COLO668 (cell line): ENCODE results near the gene DIS3L2.
"Not testable (repeated sequence)": the region's sequence is repeated elsewhere in the genome, so short reads cannot be mapped to it uniquely, and the experiment has no call there.

ENCODE experiments used
- DNase-seq: peaks from one replicate; lab custom pipeline; 2025; ENCODE audit not compliant: unreplicated experiment; lab: John Stamatoyannopoulos, UW

The DIS3L2 gene

GRCh38 chr2:232318169-232318855 is 356.8 kb downstream of the DIS3L2 start:
- no peak for DNase-seq

DNA sequence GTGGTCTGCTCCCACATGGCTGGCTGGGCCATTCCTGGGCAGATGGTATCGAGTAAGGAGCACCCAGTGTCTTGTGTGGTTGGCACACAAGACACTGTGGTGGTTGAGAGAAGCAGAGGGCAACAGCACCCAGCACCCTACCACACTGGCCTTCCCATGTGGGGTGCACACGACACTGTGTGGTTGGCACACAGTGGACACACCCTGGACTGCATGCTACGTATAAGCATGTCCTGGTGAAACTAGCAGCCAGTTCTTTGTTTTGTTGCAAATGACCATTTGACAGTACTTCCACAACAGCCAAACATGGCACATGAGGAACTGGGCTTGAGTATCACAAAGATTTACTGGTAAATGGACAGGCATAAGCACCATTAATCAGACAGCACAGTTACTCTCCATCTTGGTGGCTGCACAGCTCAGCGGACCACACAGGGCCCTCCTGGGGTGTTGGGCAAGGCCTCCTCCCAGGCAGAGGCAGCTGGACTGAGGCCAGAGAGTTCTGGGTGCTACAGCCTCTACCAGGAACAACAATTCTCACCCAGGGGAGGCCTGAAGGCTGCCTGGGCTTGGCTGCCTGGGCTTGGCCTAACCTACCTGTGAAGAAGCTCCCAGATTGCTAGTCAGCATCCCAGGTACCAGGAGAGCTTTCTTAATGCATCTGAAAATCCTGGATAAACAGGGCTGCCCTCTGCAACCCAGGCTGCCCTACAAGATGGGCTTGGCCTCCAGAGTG is 357.7 kb downstream of the DIS3L2 start:
- DNase-seq: no peak

DNA sequence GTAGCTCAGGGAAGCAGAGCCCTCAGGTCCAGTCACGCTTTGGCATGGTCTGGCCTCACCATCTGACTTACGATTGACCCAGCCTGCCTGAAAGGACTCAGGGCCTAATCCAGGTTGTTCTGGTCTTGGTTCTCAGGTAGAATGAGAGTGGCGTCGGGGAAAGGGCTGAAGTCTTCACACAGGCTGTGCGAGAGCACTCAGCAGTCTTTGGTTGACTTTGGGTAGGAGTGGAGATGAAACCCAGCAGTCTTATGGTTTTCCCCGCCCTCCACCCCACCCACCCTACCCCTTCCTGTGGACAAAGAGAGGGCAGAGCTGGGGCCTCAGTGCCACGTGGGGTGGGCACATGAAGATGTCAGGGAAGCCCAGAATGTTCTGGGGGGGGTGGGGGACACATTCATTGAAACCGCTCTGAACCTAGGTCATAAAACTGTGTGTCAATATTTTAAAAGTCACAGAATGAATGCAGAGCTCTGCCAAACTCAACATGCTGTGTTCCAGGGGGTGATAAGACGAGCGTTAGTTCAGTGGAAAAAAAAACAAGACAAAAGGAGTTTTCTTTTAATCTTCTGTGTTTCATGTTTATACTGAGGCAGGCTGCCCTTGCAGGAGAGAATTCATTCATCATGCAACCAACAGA is 358.4 kb downstream of the DIS3L2 start:
- no peak for DNase-seq

DNA sequence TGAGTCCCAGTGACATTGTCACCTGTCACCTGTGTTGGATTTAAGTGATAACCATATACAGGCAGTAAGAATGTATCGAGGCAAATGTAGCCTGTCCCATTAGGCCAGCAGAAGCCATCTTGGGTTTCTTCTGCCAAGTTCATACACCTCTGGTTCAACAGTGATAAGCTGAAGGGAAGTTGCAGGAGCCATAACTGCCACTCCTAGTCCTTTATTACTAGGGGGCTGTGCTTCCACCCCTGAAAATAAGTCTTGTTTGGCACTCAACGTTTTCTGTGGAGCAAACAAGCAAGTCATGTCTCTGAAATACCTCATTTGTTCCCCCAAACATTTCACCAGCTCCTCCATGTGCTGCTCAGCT is 358.9 kb downstream of the DIS3L2 start:
- DNase-seq: no peak

DNA sequence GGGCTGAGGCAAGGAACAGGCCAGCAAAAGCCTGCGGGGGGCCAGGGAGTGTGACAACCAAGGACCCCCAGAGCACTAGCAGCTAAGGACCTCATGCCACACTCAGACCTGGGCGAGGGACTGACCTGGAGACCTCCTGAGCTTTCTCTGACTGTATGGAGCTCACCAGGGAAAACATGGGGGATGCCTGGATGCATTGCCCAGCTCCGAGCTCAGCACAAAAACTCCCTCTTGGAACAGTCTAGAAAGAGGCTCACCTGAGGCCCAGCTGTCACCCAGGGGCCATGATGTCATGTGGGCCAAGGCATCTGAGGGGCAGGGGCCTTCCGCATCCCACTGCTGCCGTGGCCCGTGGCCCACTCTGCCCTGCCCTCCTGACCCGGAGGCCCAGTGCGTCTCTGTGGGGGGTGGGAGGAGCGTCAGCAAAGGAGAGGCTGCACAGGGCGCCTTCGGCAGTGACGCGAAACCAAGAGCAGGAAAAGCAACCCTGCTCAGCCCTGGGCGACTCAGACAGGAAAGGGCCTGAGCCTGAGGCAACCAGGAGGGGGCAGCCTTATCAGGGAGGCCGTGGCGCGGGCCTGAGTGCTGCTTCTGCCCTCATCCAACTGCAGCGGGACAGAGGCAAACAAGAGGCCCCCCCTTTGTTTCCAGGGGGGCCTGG is 359.8 kb downstream of the DIS3L2 start:
- DNase-seq: no peak

GRCh38 chr2:232321817-232322559 is 360.5 kb downstream of the DIS3L2 start:
- no peak for DNase-seq

DNA sequence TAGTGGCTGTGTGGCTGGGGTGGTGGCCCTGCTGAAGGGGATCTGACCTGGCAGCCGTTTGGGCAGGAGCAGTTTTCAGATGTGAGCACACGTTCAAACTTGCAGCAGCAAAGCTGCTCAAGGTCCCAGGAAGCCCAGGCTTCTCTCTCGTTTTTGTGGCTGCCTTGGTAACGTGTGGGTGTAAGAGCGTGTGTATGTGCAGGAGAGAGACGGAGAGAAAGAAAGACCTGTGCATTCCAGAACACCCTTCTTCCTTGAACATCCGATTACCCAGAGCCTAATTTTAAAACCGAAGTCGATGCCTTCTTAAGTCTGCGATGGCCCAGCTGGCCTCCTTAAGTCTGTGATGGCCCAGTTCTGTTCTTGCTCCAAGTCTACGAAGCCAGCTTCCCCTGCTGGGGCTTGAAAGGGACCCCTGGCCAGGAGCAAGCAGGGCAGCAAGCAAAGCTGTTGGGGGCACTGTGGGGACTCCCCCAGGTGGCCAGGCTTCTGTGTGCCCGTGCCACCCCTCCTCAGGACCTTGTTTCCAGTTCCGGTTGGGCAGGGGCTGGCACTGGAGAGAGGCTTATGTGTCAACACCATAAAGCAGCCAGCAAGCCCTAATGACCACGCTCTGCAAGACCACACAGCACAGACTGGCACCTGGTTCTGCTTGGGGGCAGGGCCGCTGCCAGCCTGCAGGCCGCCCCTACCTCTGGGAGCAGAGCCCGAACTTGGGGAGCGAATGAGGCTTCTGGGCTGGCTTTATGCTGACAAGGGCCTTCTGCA is 361.2 kb downstream of the DIS3L2 start:
- no peak for DNase-seq

- no peak for DNase-seq
Observed at GRCh38 chr2:232323328-232323650, 361.8 kb downstream of the DIS3L2 start.

DNA sequence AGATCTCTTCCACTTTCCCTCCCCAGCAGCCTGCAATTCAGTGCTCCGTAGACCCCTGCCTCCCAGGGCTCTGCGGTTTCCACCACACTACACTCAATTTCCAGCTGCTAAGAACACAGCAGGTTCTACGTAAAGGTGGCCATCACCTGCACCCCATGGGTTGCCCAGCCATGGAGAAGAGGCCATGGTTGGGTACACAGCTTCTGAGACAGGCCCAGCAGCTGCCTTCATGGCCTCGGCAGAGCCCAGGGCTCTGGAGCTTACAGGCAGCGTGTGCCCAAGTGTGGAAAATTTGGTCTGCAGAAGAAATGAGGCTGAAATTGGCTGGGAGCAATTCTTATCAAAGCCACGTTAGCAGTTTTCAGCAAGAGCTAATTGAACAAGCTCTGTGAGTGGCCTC is 362.5 kb downstream of the DIS3L2 start:
- not testable (repeated sequence) for DNase-seq

- no peak for DNase-seq
Observed at GRCh38 chr2:232324778-232325177, 363.3 kb downstream of the DIS3L2 start.

DNA sequence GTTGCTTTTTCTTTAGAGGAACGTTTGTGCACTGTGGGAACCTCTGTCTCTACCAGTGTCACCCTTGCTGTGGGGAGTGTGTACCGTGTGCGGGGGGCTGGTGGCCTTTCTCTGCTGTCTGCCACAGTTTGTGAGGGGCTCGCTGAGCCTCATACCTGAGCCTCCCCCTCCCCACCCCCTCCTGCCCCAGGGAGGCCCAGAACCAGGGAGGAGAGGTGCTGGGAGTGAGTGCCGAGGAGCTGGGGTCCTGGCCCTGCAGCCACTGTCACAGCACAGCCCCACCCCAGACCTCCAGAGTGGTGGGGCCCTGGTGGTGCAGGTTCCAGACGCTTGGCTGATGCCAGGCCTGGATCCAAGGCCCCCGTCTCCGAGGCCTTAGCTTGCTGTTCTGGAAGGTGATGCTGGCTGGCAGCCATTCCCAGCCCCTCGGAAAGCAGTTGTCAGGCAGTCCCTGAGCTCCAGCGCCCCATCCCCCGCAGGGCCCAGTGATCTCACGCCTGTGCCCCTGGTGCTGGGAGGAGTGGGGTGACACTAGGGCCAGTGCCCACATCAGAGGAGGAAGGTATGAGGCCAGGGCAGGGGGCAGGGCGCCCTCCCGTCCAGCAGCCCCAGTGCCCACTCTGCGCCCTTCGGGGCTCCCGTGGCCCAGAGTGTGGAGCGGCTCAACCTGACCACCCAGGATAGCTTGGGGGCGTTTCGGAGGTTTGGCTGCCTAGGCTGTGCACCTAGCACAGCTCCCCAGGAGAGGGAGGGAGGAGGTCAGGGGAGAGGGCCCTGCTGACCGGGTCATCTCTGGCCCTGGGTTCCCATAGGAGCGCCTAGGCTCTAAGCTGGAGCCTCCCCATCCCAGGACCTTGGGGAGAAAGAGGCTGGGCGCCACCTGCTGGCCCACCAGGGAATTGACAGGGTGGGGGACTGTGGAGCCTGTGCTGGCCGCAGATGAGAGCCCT is 364.1 kb downstream of the DIS3L2 start:
- DNase-seq: peak; percentile 45

- not testable (repeated sequence) for DNase-seq
Observed at GRCh38 chr2:232326274-232327104, 365.0 kb downstream of the DIS3L2 start.

GRCh38 chr2:232327105-232328031 is 365.9 kb downstream of the DIS3L2 start:
- DNase-seq: peak; percentile 63

- no peak for DNase-seq
Observed at GRCh38 chr2:232328032-232328422, 366.5 kb downstream of the DIS3L2 start.

- no peak for DNase-seq
Observed at GRCh38 chr2:232328516-232329460, 367.3 kb downstream of the DIS3L2 start.

DNA sequence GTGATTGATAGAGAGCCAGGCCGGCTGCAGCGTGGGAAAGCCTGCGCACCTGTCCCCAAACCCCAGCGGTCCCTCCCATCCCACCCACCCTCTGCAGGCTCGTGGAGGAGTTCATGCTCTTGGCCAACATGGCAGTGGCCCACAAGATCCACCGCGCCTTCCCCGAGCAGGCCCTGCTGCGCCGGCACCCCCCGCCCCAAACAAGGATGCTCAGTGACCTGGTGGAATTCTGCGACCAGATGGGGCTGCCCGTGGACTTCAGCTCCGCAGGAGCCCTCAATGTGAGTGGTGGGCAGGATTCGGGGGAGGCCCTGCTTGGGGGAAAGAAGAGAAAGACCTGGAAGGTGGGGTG is 368.2 kb downstream of the DIS3L2 start:
- DNase-seq: no peak
